ENCODE measurements around the gene TECPR2. TPM values are rescaled to one million over a fixed set of nuclear protein-coding genes. Genes with fewer than 3 reads are reported as not detected.
A peak's percentile ranks its signal among the peaks of the same experiment; 100 is the strongest.

The TECPR2 gene
- total RNA-seq, 1 experiment from 2014 or later, result 9.3 TPM

DNA sequence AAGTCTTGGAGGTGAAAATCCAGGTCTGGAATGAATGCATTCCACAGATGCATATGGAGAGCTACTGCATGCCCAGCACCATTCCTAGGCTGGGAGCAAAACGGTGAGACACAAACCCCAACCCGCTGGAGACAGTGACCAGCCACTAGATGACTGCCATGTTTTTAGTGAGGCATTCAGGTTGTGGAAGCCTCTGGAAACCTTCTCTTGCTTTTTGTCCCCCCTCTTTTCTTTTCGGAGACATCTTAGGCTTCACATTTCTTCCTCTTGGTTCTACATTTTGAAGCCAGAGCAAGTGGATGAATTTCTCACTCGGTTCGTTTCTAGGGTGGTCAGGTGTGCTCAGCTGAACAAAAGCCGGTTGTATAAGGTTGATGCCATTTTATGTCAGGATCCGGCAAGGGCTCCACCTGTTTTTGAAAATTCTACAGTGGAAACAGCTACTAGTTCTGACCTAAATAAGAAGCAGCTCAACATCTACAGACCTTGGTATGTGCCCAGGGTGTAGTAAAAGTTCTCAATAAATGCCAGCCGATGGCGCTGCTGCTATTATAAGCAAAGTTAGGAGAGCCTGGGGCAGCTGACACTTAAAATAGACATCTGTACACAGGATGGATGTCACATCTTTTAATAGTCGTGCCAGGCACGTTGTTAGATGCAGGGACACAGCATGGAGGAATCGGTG is 45.0 kb upstream of the TECPR2 start:
- H3K9me3 Mint-ChIP-seq (ENCODE audit: unreplicated experiment), result no peaks in the 10 kb centered on the region
- no peaks in the 10 kb centered on the region for H3K9me3 ChIP-seq
- H3K27me3 ChIP-seq (replicated peaks; ENCODE audit: control insufficient read depth, insufficient read depth, low read length), result no peaks in the 10 kb centered on the region
- intact Hi-C loops (cut with micrococcal nuclease; ENCODE audit: unreplicated experiment), result loop anchor here (1.0 to 5.0 kb wide), 5 partner anchors 180 to 740 kb away; partner anchors contain the start of genes CDC42BPB, DYNC1H1 and WDR20
- peaks cover 37% of the 10 kb centered on the region for H3K4me1 ChIP-seq
- H3K4me3 ChIP-seq (ENCODE audit: low read depth, low read length), result peak overlapping the region; percentile 55
- peaks cover 33% of the 10 kb centered on the region for H3K4me1 Mint-ChIP-seq (ENCODE audit: low read depth, unreplicated experiment)
- POLR2A ChIA-PET, result interaction anchor here (1.2 kb wide), 1 partner anchor 10 kb away, joined by 3 read pairs; no protein-coding TSS in a partner anchor
- BruUV-seq (replicated peaks), result TSS peak; percentile 29
- peaks cover 40% of the 10 kb centered on the region for H3K36me3 Mint-ChIP-seq (ENCODE audit: insufficient read depth, unreplicated experiment)
- CTCF ChIA-PET, result interaction anchor here (0.7 to 1.3 kb wide), 4 partner anchors 86 to 254 kb away, joined by 3 to 6 read pairs (median 4); no protein-coding TSS in a partner anchor
- TF ChIP-seq, protein P1, sequence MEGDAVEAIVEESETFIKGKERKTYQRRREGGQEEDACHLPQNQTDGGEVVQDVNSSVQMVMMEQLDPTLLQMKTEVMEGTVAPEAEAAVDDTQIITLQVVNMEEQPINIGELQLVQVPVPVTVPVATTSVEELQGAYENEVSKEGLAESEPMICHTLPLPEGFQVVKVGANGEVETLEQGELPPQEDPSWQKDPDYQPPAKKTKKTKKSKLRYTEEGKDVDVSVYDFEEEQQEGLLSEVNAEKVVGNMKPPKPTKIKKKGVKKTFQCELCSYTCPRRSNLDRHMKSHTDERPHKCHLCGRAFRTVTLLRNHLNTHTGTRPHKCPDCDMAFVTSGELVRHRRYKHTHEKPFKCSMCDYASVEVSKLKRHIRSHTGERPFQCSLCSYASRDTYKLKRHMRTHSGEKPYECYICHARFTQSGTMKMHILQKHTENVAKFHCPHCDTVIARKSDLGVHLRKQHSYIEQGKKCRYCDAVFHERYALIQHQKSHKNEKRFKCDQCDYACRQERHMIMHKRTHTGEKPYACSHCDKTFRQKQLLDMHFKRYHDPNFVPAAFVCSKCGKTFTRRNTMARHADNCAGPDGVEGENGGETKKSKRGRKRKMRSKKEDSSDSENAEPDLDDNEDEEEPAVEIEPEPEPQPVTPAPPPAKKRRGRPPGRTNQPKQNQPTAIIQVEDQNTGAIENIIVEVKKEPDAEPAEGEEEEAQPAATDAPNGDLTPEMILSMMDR (IDR thresholded peaks at IDR 0.05; ENCODE audit: insufficient read depth in 1 of 2, low read depth in 1 of 2, low read length in 1 of 2, severe bottlenecking in 1 of 2, unreplicated experiment in 1 of 2), result peak in 1 of 2 experiments; percentile 30
- no peaks in the 10 kb centered on the region for H3K36me3 ChIP-seq (ENCODE audit: control insufficient read depth, insufficient read depth, low read length)
- H3K27me3 Mint-ChIP-seq (ENCODE audit: insufficient read depth, unreplicated experiment), result no peaks in the 10 kb centered on the region
- H3K27ac Mint-ChIP-seq (ENCODE audit: unreplicated experiment), result peak overlapping the region; percentile 94
- peak in 1 of 2 experiments; percentile 28 for DNase-seq
- H3K4me3 Mint-ChIP-seq (ENCODE audit: unreplicated experiment), result peak overlapping the region; percentile 89

DNA sequence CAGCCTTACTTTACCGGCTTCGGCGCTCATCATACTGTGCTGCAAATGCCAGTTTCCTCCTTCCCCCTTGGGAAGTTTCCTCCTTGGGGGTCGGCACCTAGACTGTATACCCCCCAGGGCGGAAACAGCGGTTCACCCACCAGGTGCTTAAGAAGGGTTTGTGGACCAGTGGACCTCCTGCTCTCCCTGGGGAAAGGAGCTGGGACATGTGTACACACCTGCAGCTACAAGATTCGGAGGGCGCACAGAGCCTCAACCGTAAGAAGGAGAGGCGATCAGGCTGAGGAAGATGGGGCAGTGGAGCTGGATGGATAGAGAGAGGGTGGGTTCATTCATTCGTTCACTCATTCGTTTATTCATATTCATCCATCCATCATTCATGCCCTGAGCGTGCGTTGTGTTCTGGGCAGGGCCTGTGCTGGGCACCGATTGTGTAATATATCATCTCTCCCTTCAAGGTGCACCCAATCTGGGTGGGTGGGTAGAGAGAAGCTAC is 43.9 kb upstream of the TECPR2 start:
- H3K27ac Mint-ChIP-seq (ENCODE audit: unreplicated experiment), result peak overlapping the region; percentile 93
- intact Hi-C loops (cut with micrococcal nuclease; ENCODE audit: unreplicated experiment), result loop anchor here (5.0 kb wide), 3 partner anchors 182 to 738 kb away; partner anchors contain the start of genes CDC42BPB, DYNC1H1 and WDR20
- Histone ChIP-seq H3K4me3 (ENCODE audit: low read depth, low read length) (peak overlapping the region; percentile 72), H3K27me3 (replicated peaks; ENCODE audit: control insufficient read depth, insufficient read depth, low read length) (no peaks in the 10 kb centered on the region), H3K4me1 (peaks cover 37% of the 10 kb centered on the region), H3K36me3 (ENCODE audit: control insufficient read depth, insufficient read depth, low read length) (no peaks in the 10 kb centered on the region), H3K9me3 (no peaks in the 10 kb centered on the region)
- no peaks in the 10 kb centered on the region for H3K9me3 Mint-ChIP-seq (ENCODE audit: unreplicated experiment)
- no TSS peak for BruUV-seq (replicated peaks)
- CTCF ChIA-PET, result interaction anchor here (0.6 kb wide), 1 partner anchor 155 kb away, joined by 4 read pairs; no protein-coding TSS in a partner anchor
- no peak for DNase-seq
- H3K36me3 Mint-ChIP-seq (ENCODE audit: insufficient read depth, unreplicated experiment), result peaks cover 40% of the 10 kb centered on the region
- POLR2A ChIA-PET, result no interaction called here
- TF ChIP-seq, protein P1 (IDR thresholded peaks at IDR 0.05; ENCODE audit: insufficient read depth in 1 of 2, low read depth in 1 of 2, low read length in 1 of 2, severe bottlenecking in 1 of 2, unreplicated experiment in 1 of 2), result no peak
- no peaks in the 10 kb centered on the region for H3K27me3 Mint-ChIP-seq (ENCODE audit: insufficient read depth, unreplicated experiment)
- H3K4me3 Mint-ChIP-seq (ENCODE audit: unreplicated experiment), result peak overlapping the region; percentile 89
- peaks cover 33% of the 10 kb centered on the region for H3K4me1 Mint-ChIP-seq (ENCODE audit: low read depth, unreplicated experiment)

DNA sequence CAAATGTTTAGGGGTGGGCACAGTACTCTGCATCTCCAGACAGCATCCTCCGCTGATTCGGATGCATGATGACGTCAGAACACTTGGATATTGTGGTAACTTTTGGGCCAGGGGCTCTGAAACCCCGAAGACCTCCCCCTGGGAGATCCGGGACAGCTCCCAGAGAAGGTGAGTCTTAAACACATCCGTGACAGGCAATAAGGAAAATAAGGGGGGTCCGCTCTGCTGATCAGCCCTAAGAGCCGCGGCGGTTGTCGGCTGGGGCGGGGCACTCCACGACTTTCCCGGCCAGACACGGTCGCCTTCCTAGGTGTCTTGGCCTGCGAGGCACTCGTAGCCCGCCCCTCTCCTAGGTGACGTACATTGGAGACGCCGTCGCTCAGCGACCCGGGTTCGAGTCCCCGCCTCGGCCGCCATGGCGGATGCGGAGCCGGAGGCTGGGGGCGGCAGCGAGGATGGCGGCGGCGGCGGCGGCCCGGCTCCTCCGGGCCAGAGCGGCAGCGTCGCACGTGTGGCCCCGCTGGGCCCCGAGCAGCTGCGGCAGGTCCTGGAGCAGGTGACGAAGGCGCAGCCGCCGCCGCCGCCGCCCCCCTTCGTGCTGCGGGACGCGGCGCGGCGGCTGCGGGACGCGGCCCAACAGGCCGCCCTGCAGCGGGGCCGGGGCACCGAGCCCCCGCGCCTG is 43.2 kb upstream of the TECPR2 start, which contains the start of gene ZNF839:
Gene ZNF839, plus strand, starts transcription at position 396 of the 682 bp plus-strand sequence. Its CDS starts 20 bp downstream, at position 416.
- H3K4me3 ChIP-seq (ENCODE audit: low read depth, low read length), result peak within 1 kb of the TSS; percentile 72
- peak within 1 kb of the TSS; percentile 89 for H3K4me3 Mint-ChIP-seq (ENCODE audit: unreplicated experiment)
- intact Hi-C loops (cut with micrococcal nuclease; ENCODE audit: unreplicated experiment), result loop anchor here (5.0 kb wide), 3 partner anchors 182 to 738 kb away; partner anchors contain the start of genes CDC42BPB, DYNC1H1 and WDR20
- no peaks in the 10 kb centered on the region for H3K36me3 ChIP-seq (ENCODE audit: control insufficient read depth, insufficient read depth, low read length)
- no peaks in the 10 kb centered on the region for H3K27me3 ChIP-seq (replicated peaks; ENCODE audit: control insufficient read depth, insufficient read depth, low read length)
- POLR2A ChIA-PET, result no interaction called here
- peaks cover 29% of the 10 kb centered on the region for H3K4me1 Mint-ChIP-seq (ENCODE audit: low read depth, unreplicated experiment)
- no peaks in the 10 kb centered on the region for H3K9me3 ChIP-seq
- peak; percentile 89 to 93 for DNase-seq
- no peaks in the 10 kb centered on the region for H3K27me3 Mint-ChIP-seq (ENCODE audit: insufficient read depth, unreplicated experiment)
- TF ChIP-seq, protein P1 (IDR thresholded peaks at IDR 0.05; ENCODE audit: insufficient read depth in 1 of 2, low read depth in 1 of 2, low read length in 1 of 2, severe bottlenecking in 1 of 2, unreplicated experiment in 1 of 2), result no peak
- CTCF ChIA-PET, result interaction anchor here (0.6 kb wide), 1 partner anchor 156 kb away, joined by 4 read pairs; no protein-coding TSS in a partner anchor
- no peaks in the 10 kb centered on the region for H3K9me3 Mint-ChIP-seq (ENCODE audit: unreplicated experiment)
- H3K4me1 ChIP-seq, result peaks cover 37% of the 10 kb centered on the region
- peaks cover 38% of the 10 kb centered on the region for H3K36me3 Mint-ChIP-seq (ENCODE audit: insufficient read depth, unreplicated experiment)
- peak within 1 kb of the TSS; percentile 93 for H3K27ac Mint-ChIP-seq (ENCODE audit: unreplicated experiment)
- BruUV-seq (replicated peaks), result no TSS peak

All from Caco-2 (cell line).